Neural progenitor cell (in vitro differentiated cells): ENCODE measurements around the gene NRG2. TPM values are rescaled to one million over a fixed set of nuclear protein-coding genes. Genes with fewer than 3 reads are reported as not detected.

Source experiments
- DNase-seq: peaks from one replicate; pipeline ENCODE4 v3.0.0-alpha.2; 2016; ENCODE audit warnings: low spot score
- H2AFZ ChIP-seq: fragments of 200-600 bp; sonication (generic); replicated peaks from 2 replicates; pipeline ENCODE4 v1.6.1; 2016; ENCODE audit warnings: antibody characterized with exemption
- H3F3A ChIP-seq: fragments of 200-600 bp; sonication (generic); 2 replicates; pipeline ENCODE4 v1.6.1; 2016; ENCODE audit warnings: antibody characterized with exemption, low read depth
- H3K27ac ChIP-seq: fragments of 200-600 bp; sonication (generic); 2 replicates; pipeline ENCODE4 v1.5.1; 2016; ENCODE audit warnings: mild to moderate bottlenecking
- H3K27me3 ChIP-seq: fragments of 200-600 bp; sonication (generic); 2 replicates; pipeline ENCODE4 v1.6.1; 2016; ENCODE audit warnings: mild to moderate bottlenecking, moderate library complexity
- H3K36me3 ChIP-seq: fragments of 200-600 bp; sonication (generic); 2 replicates; pipeline ENCODE4 v1.5.1; 2016
- H3K4me1 ChIP-seq: fragments of 200-600 bp; sonication (generic); 2 replicates; pipeline ENCODE4 v1.6.1; 2016; ENCODE audit warnings: mixed run types
- H3K4me2 ChIP-seq: fragments of 200-600 bp; sonication (generic); 2 replicates; pipeline ENCODE4 v1.6.1; 2016
- H3K4me3 ChIP-seq: fragments of 200-600 bp; sonication (generic); 2 replicates; pipeline ENCODE4 v1.5.1; 2016
- H3K79me2 ChIP-seq: fragments of 200-600 bp; sonication (generic); 2 replicates; pipeline ENCODE4 v1.6.1; 2016; ENCODE audit warnings: low read depth
- H3K9ac ChIP-seq: fragments of 200-600 bp; sonication (generic); 2 replicates; pipeline ENCODE4 v1.6.1; 2016
- H3K9me3 ChIP-seq: fragments of 200-600 bp; sonication (generic); 2 replicates; pipeline ENCODE4 v1.5.1; 2016; ENCODE audit warnings: low read depth
- H4K20me1 ChIP-seq: fragments of 200-600 bp; sonication (generic); 2 replicates; pipeline ENCODE4 v1.6.1; 2016; ENCODE audit warnings: low read depth
- H3K27ac Mint-ChIP-seq: 3 replicates; pipeline ENCODE4 v1.8.0; 2021; ENCODE audit warnings: mixed read lengths
- H3K27me3 Mint-ChIP-seq: 2 replicates; pipeline ENCODE4 v1.8.0; 2022; ENCODE audit warnings: low read depth, mild to moderate bottlenecking, inconsistent platforms, moderate library complexity, mixed read lengths; ENCODE audit not compliant: insufficient read depth
- H3K36me3 Mint-ChIP-seq: 3 replicates; pipeline ENCODE4 v1.8.0; 2021; ENCODE audit warnings: mixed read lengths
- H3K4me1 Mint-ChIP-seq: 3 replicates; pipeline ENCODE4 v1.8.0; 2021; ENCODE audit warnings: mixed read lengths
- H3K4me3 Mint-ChIP-seq: 3 replicates; pipeline ENCODE4 v1.8.0; 2021; ENCODE audit warnings: mild to moderate bottlenecking, moderate library complexity, mixed read lengths
- H3K9me3 Mint-ChIP-seq: 3 replicates; pipeline ENCODE4 v1.8.0; 2020; ENCODE audit warnings: mixed read lengths
- CTCF ChIP-seq: fragments of 200-600 bp; sonication (generic); IDR thresholded peaks from 2 replicates; pipeline ENCODE4 v1.5.1; 2017; ENCODE audit warnings: antibody characterized with exemption, mild to moderate bottlenecking
- EZH2 ChIP-seq: fragments of 200-600 bp; sonication (generic); IDR thresholded peaks from 2 replicates; pipeline ENCODE4 v1.6.1; 2017; ENCODE audit warnings: antibody characterized with exemption, mild to moderate bottlenecking, moderate library complexity
- EZH2phosphoT487 ChIP-seq: fragments of 200-600 bp; sonication (generic); IDR thresholded peaks from 2 replicates; pipeline ENCODE4 v1.6.1; 2017; ENCODE audit warnings: antibody characterized with exemption
- total RNA-seq: library from RNA; depleted of rRNA; stranded (reverse); fragments of >200 nt; gene quantifications from 2 replicates; pipeline ENCODE4 v1.2.3, GENCODE V29; 2015; ENCODE audit warnings: low replicate concordance

Gene NRG2
- total RNA-seq, 1 donor from 2014 or later, result 0.13 TPM

- no peaks in the 10 kb centered on the region for H3K36me3 ChIP-seq
- no peaks in the 10 kb centered on the region for H3F3A ChIP-seq
- no peak for DNase-seq
- Mint-ChIP-seq H3K9me3 (no peaks in the 10 kb centered on the region), H3K4me3 (no peak overlapping the region), H3K36me3 (no peaks in the 10 kb centered on the region), H3K4me1 (no peaks in the 10 kb centered on the region), H3K27ac (no peak overlapping the region), H3K27me3 (no peaks in the 10 kb centered on the region)
- H3K27me3 ChIP-seq, result peaks cover 84% of the 10 kb centered on the region
- H4K20me1 ChIP-seq, result no peaks in the 10 kb centered on the region
- H3K4me1 ChIP-seq, result no peaks in the 10 kb centered on the region
- H3K9ac ChIP-seq, result no peak overlapping the region
- H2AFZ ChIP-seq, result no peak overlapping the region
- no peaks in the 10 kb centered on the region for H3K9me3 ChIP-seq
- H3K4me2 ChIP-seq, result no peak overlapping the region
- H3K27ac ChIP-seq, result no peak overlapping the region
- H3K79me2 ChIP-seq, result no peaks in the 10 kb centered on the region
- H3K4me3 ChIP-seq, result no peak overlapping the region
- no peak for TF ChIP-seq EZH2
- no peak for TF ChIP-seq CTCF
- no peak for TF ChIP-seq EZH2phosphoT487
Measured at GRCh38 chr5:139997276-139997675, 45.8 kb downstream of the NRG2 start.

- Histone ChIP-seq H3K4me1 (no peaks in the 10 kb centered on the region), H3K36me3 (no peaks in the 10 kb centered on the region), H3K79me2 (no peaks in the 10 kb centered on the region), H3K4me3 (no peak overlapping the region), H3K9me3 (no peaks in the 10 kb centered on the region), H4K20me1 (no peaks in the 10 kb centered on the region), H3K9ac (no peak overlapping the region), H3K27me3 (peaks cover 81% of the 10 kb centered on the region), H2AFZ (no peak overlapping the region), H3K27ac (no peak overlapping the region), H3K4me2 (no peak overlapping the region), H3F3A (no peaks in the 10 kb centered on the region)
- Mint-ChIP-seq H3K9me3 (no peaks in the 10 kb centered on the region), H3K27me3 (no peaks in the 10 kb centered on the region), H3K27ac (no peak overlapping the region), H3K4me3 (no peak overlapping the region), H3K36me3 (no peaks in the 10 kb centered on the region), H3K4me1 (no peaks in the 10 kb centered on the region)
- TF ChIP-seq EZH2phosphoT487 (no peak), CTCF (no peak), EZH2 (no peak)
- no peak for DNase-seq
Measured at GRCh38 chr5:139995929-139996328, 47.2 kb downstream of the NRG2 start.

- Mint-ChIP-seq H3K9me3 (no peaks in the 10 kb centered on the region), H3K27ac (no peak overlapping the region)
- H3K9me3 ChIP-seq, result no peaks in the 10 kb centered on the region
Measured at GRCh38 chr5:139994234-139994633, 48.9 kb downstream of the NRG2 start.

More at GRCh38 chr5:139994234-139994633, 48.9 kb downstream of the NRG2 start:
- no peak for DNase-seq
- no peaks in the 10 kb centered on the region for H3K36me3 Mint-ChIP-seq
- H3K27ac ChIP-seq, result no peak overlapping the region
- TF ChIP-seq EZH2phosphoT487 (no peak), EZH2 (no peak), CTCF (no peak)
- peaks cover 69% of the 10 kb centered on the region for H3K27me3 ChIP-seq
- no peaks in the 10 kb centered on the region for H3K36me3 ChIP-seq
- no peak overlapping the region for H3K4me2 ChIP-seq
- H3K4me1 ChIP-seq, result no peaks in the 10 kb centered on the region
- no peak overlapping the region for H3K4me3 Mint-ChIP-seq
- no peaks in the 10 kb centered on the region for H3K4me1 Mint-ChIP-seq
- H3K9ac ChIP-seq, result no peak overlapping the region
- H3K79me2 ChIP-seq, result no peaks in the 10 kb centered on the region
- no peak overlapping the region for H2AFZ ChIP-seq
- no peaks in the 10 kb centered on the region for H3F3A ChIP-seq
- no peaks in the 10 kb centered on the region for H3K27me3 Mint-ChIP-seq
- H3K4me3 ChIP-seq, result no peak overlapping the region
- H4K20me1 ChIP-seq, result no peaks in the 10 kb centered on the region
